Fibroblast of pulmonary artery (primary cell): Measurements from ENCODE around the gene STRA8.

Source experiments
- DNase-seq: peaks from one replicate; pipeline ENCODE4 v3.0.0-alpha.2; 2010; ENCODE audit warnings: low read depth
- H3K4me3 ChIP-seq: replicated peaks from 2 replicates; pipeline ENCODE4 v1.5.1; 2011; ENCODE audit warnings: low read depth, mild to moderate bottlenecking, control low read depth, low read length, moderate library complexity
- TF ChIP-seq, protein P1 (sequence below): IDR thresholded peaks from 2 replicates; pipeline ENCODE4 v1.5.1; 2011; ENCODE audit warnings: mild to moderate bottlenecking, control low read depth, low read length, inconsistent platforms; ENCODE audit errors: missing control alignments

The STRA8 gene

DNA sequence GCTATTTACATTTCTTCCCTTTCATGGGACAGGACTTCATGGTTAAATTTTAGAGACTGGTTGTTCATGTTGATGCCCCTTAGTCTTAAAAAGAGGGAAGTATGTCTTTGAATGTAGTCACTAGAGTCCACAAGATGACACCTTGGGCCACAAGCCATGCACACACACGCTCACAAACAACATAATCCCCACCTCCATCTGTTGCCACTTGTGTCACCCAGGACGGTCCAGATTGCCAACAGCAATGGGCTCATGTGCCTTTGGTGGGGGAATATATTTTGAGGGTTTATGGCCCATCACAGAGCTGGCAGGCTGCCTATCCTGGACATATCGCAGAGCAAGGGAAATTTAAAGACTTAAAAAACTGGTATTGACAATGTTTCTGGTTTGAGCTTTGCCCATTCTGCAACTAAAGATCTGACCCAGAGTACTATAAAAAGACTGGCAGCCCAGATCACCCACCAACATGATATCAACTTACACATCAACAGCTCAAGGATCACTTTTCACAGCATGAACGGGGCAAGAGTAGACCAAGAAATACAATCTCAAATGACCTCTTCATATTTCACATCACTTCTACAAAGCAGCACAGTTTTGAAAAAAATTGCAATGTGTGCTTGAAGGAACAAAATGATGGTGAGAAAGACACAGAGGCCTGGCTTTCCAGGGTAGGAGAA is 50.5 kb downstream of the STRA8 start:
- TF ChIP-seq, protein P1, sequence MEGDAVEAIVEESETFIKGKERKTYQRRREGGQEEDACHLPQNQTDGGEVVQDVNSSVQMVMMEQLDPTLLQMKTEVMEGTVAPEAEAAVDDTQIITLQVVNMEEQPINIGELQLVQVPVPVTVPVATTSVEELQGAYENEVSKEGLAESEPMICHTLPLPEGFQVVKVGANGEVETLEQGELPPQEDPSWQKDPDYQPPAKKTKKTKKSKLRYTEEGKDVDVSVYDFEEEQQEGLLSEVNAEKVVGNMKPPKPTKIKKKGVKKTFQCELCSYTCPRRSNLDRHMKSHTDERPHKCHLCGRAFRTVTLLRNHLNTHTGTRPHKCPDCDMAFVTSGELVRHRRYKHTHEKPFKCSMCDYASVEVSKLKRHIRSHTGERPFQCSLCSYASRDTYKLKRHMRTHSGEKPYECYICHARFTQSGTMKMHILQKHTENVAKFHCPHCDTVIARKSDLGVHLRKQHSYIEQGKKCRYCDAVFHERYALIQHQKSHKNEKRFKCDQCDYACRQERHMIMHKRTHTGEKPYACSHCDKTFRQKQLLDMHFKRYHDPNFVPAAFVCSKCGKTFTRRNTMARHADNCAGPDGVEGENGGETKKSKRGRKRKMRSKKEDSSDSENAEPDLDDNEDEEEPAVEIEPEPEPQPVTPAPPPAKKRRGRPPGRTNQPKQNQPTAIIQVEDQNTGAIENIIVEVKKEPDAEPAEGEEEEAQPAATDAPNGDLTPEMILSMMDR: no peak
- H3K4me3 ChIP-seq: no peak overlapping the region

DNA sequence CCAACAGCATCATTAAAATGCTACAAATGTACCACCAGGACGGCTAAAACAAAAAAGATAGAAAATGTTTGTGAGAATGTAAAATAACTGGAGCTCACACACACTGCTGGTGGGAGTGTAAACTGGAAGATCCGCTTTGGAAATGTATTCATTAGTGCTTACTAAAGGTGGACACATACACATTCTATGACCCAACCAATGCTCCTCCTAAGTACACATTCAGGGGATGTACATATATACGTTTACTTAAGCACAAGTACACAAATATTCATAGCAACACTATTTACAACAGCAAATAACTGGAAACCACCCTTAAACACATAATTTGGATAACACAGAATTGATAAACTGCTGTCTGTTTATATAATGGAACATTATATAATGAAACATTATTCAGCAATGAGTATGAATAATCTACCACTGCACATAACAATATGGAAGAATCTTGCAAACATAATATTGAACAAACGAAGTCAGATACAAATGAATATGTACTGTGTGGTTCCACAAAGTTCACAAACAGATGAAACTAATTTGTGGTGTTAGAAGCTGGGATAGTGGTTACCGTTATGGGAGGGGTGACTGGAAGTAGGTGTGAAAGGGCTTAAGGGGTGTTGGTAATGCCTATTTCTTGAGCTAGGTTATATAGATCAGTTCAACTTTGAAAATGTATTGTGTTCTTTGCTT is 52.1 kb downstream of the STRA8 start:
- no peak overlapping the region for H3K4me3 ChIP-seq
- TF ChIP-seq, protein P1: no peak
- no peak for DNase-seq

More for the DNA sequence above, 50.5 kb downstream of the STRA8 start:
- no peak for DNase-seq

DNA sequence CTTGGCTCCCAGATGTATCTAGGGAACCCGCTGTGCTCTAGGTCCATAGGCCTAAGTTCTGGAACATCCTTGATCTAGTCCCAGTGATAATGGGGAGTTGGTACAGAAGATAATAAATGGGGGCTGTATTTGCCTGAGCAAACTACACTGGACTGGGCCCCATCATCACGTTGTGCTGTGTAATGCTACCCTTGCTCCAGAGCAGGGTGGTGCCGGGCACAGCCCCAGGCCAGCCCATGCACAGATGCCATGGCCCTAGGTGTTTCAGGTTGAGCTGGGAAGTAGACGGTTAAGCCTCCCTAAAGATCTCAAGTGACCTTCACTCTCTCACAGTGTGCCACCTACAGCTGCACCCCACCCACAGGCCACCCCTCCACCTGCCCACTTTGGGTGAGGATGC is 53.2 kb downstream of the STRA8 start:
- no peak overlapping the region for H3K4me3 ChIP-seq
- no peak for DNase-seq
- TF ChIP-seq, protein P1: no peak

DNA sequence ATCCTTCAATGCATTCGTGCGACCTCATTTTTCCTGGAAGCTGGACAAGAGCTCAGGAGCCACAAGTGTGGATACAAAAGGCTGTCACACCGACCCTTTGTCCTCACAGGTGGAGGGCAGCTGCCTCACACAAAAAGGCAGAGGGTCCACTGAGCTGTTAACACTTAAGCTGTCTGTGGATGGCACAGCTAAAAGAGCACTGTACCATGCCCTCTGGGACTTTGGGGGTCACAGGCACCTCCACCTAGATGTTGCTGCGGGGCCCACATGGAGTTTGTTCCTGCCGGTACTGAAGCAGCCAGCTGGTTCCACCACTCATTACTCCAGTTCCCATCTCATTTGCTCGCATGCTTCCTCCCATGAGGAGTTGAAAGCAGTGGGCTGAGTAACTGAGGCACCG is 57.0 kb downstream of the STRA8 start:
- TF ChIP-seq, protein P1: no peak
- no peak for DNase-seq
- H3K4me3 ChIP-seq: no peak overlapping the region

DNA sequence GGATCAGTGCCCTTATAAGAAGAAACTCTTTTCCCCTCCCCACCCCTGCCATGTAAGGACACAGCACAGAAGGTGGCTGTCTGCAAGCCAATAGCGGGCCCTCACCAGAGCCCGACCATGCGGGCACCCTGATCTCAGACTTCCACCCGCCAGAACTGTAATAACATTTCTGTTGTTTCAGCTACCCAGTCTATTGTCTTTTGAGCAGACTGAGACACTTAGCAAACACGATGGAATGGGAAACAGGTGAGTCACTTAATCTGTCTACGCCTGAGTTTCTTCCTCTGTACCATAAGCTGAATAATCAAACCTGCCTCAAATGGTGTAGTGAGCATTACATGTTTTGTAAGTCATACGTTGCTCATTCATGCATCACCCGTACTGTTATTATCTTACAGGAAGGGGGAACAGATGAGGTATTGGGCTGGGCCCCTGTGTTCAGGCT is 58.2 kb downstream of the STRA8 start:
- TF ChIP-seq, protein P1: no peak
- H3K4me3 ChIP-seq: no peak overlapping the region
- peak; percentile 69 for DNase-seq

DNA sequence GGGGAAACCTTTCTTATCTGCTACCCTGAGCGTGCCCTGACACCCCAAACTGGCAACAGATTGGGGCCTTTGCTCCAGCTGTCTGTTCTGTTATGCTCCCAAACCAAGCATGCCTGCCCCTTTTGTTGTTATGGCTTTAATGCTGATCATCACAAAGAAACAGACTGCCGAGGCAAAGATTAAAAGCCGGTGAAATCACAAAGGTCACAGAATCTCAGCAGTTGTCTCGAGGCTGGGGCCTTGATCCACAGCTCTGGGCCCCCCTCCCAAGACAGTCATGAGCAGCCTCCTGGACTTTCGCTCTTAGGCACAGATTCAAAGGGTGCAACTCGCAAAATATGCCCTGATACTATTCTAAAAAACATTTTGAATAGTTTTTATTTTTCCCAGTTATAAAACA is 65.6 kb downstream of the STRA8 start:
- H3K4me3 ChIP-seq: no peak overlapping the region
- TF ChIP-seq, protein P1: no peak
- no peak for DNase-seq
